BJ (cell line): ENCODE measurements around the gene RIPOR1. TPM values are rescaled to one million over a fixed set of nuclear protein-coding genes. Genes with fewer than 3 reads are reported as not detected.
A peak's percentile ranks its signal among the peaks of the same experiment; 100 is the strongest.

Experiments used
- CTCF ChIA-PET: fragments of 350-600 bp; formaldehyde crosslinking; extraction: SDS; loops from one replicate; lab custom pipeline; 2021; ENCODE audit warnings: antibody characterized with exemption, inconsistent platforms; lab: Yijun Ruan, JAX
- POLR2A ChIA-PET: fragments of 300-600 bp; sonication (Branson Sonifier 250); formaldehyde crosslinking; extraction: SDS; loops from one replicate; lab custom pipeline; 2021; ENCODE audit warnings: antibody characterized with exemption; lab: Charles Lee
- DNase-seq: peaks from one replicate; pipeline ENCODE4 v3.0.0-alpha.2; 2011; ENCODE audit warnings: low read depth
- H3K27me3 ChIP-seq: 2 replicates; pipeline ENCODE4 v1.6.0; 2011; ENCODE audit warnings: low read length; ENCODE audit not compliant: control insufficient read depth, insufficient read depth
- H3K36me3 ChIP-seq: 2 replicates; pipeline ENCODE4 v1.5.1; 2011; ENCODE audit warnings: low read length; ENCODE audit not compliant: control insufficient read depth, insufficient read depth
- H3K4me3 ChIP-seq: 2 replicates; pipeline ENCODE4 v1.5.1; 2011; ENCODE audit warnings: low read depth, mild to moderate bottlenecking, control low read depth, low read length
- polyA plus RNA-seq: library from polyadenylated mRNA; depleted of rRNA; stranded (reverse); fragments of >200 nt; gene quantifications from 2 replicates; pipeline ENCODE4 v1.2.3, GENCODE V29; 2011
- TF ChIP-seq, protein P1 (sequence below): IDR thresholded peaks from 2 replicates; pipeline ENCODE4 v1.5.1; 2011; ENCODE audit warnings: low read depth, mild to moderate bottlenecking, control low read depth, inconsistent platforms, low read length, moderate library complexity; ENCODE audit not compliant: insufficient read depth

Gene RIPOR1
- polyA plus RNA-seq, 1 experiment, result 12.7 TPM

DNA sequence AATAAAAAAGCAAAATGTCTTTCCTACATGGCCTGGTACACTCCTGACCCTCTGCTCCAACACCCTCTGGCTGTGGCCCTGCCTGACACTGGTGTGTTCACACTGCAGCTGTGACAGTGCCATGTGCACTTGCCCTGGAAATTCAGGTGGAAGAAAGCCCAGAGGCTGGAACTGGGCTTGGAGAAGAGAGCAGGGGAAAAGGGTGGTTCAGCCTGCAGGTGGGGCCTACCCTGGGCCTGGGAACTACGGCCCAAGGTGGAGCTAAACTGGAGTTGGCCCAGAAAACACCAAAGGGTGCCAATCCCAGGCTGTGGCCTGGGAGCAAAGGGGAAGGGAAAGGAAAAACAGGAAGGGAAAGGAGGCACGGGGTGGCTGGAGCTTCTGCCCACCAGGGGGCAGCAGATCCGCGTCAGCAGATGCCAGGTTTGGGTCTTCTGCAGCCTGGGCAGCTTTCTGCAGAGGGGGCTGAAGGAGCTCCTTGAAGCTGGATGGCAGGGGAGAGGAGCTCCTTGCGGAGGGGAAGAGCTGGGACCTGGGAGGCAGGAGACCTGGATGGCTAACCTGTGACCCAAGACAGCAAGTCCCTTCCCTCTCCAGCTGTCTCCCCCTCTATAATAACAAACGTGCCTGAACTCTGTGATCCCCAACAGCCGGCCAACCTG is 18.3 kb downstream of the RIPOR1 start:
- H3K4me3 ChIP-seq, result no peak overlapping the region
- ChIA-PET CTCF (interaction anchor here (0.6 to 5.9 kb wide), 31 partner anchors 10 to 381 kb away, joined by 3 to 90 read pairs (median 5); partner anchors contain the start of genes ACD, C16orf86, CARMIL2 and CTCF), POLR2A (no interaction called here)
- TF ChIP-seq, protein P1, sequence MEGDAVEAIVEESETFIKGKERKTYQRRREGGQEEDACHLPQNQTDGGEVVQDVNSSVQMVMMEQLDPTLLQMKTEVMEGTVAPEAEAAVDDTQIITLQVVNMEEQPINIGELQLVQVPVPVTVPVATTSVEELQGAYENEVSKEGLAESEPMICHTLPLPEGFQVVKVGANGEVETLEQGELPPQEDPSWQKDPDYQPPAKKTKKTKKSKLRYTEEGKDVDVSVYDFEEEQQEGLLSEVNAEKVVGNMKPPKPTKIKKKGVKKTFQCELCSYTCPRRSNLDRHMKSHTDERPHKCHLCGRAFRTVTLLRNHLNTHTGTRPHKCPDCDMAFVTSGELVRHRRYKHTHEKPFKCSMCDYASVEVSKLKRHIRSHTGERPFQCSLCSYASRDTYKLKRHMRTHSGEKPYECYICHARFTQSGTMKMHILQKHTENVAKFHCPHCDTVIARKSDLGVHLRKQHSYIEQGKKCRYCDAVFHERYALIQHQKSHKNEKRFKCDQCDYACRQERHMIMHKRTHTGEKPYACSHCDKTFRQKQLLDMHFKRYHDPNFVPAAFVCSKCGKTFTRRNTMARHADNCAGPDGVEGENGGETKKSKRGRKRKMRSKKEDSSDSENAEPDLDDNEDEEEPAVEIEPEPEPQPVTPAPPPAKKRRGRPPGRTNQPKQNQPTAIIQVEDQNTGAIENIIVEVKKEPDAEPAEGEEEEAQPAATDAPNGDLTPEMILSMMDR, result peak; percentile 95
- peaks cover 38% of the 10 kb centered on the region for H3K36me3 ChIP-seq
- DNase-seq, result no peak
- H3K27me3 ChIP-seq, result no peaks in the 10 kb centered on the region

DNA sequence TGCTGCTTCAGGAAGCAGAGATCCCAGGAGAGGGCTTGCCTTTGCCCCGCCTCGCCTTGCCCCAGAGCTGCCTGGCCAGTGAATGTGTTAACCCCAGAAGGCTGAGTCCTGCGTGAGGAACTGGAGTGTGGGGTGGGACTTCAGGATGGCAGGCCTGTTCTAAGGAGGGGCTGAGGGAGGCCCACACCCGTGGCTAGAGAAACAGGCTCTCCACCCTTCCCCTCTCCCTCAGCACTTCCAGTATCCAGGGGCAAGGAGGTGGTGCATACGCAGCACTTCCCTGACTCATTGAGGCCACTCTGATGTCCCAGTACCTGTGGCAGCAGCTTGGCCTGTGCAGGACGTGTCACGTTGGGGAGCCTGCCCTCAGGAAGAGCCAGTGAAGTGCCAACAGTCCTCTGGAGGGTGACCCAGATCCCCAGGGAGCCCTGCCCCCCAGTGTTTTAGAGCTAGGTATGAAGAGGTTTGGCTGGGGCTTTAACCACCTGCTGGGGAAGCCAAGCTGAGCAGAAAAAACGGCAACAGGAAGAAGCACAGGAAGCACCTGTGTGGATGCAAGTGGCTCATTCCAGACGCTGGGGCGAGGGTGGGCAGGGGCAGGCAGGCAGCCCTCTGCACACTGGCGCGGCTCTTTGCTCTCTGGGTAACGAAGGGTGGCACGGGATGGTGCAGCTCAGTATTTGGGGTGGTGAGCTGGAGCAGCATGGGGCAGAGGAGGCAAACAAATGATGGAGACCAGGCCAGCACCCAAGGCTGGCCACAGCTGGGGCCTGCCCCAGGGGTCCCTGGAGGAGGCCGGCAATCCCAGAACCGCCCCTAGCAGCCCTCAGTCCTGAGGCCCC is 19.0 kb downstream of the RIPOR1 start:
- POLR2A ChIA-PET, result no interaction called here
- TF ChIP-seq, protein P1, result no peak
- CTCF ChIA-PET, result interaction anchor here (0.7 to 5.9 kb wide), 30 partner anchors 9 to 380 kb away, joined by 3 to 90 read pairs (median 5); partner anchors contain the start of genes ACD, C16orf86, CARMIL2 and CTCF
- Histone ChIP-seq H3K36me3 (peaks cover 35% of the 10 kb centered on the region), H3K27me3 (no peaks in the 10 kb centered on the region), H3K4me3 (no peak overlapping the region)
- no peak for DNase-seq

DNA sequence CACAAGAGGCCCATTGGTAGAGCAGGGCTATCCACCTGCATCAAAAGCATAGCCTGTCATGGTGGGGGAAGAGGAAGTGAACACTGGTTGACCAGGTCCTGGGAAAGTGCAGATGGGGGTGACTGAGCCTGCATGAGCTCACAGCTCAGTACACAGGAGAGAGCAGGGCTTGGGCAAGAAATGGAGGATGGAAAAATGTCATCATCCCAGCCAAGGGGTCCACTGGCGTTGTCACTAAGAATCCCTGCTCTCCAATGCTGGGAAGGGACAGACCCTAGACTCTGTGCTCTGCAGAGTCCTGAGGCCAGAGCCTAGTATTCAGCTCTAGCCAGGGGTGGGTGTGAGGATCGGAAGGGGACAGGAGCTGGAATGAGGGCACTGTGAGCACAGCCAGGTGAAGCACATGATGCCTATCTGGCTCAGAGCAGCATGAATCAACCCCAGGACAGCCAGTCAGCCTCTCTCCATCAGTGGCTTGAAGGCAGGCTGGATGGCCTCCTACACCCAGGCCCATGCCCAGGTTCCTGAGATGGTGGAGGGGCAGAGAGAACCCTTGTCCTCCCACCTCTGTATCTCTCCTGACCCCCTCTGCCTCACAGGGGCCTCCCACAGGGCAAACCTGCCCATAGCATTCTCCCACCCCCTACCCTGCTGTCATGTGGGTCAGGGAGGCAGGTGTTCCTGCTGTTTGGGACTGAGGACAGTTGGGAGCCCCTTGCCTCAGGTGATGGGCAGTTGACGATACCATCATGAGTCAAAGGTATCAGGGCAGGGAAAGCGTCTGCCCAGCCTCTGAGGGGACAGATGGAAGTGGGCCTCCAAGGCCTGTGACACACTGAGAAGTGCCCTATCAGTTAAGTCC is 19.9 kb downstream of the RIPOR1 start:
- Histone ChIP-seq H3K4me3 (no peak overlapping the region), H3K27me3 (no peaks in the 10 kb centered on the region), H3K36me3 (peaks cover 30% of the 10 kb centered on the region)
- DNase-seq, result no peak
- TF ChIP-seq, protein P1, result no peak
- CTCF ChIA-PET, result interaction anchor here (1.2 to 5.9 kb wide), 11 partner anchors 12 to 120 kb away, joined by 3 to 90 read pairs (median 17); partner anchors contain the start of genes C16orf86, CARMIL2, CTCF and ENKD1
- POLR2A ChIA-PET, result no interaction called here

DNA sequence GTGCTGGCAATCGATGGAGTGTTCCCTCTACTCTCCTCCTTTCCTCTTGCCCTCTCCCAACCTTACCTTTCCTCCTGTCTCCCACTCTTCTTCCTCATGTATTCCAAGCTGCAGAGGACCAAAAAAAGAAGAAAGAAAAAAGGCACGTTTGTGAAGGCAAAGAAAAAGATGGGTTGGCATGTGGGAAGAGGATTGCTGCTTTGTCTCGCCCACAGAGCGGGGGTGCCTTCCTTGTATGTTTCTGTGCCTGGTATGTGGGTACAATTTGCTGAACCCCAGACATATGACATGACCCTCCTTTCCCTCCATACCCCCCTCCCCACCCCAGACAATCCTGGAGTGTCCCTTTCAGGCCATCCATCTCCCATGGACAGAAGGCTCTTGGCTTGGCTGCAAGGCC is 20.6 kb downstream of the RIPOR1 start:
- Histone ChIP-seq H3K27me3 (no peaks in the 10 kb centered on the region), H3K4me3 (no peak overlapping the region), H3K36me3 (peaks cover 25% of the 10 kb centered on the region)
- DNase-seq, result no peak
- ChIA-PET CTCF (interaction anchor here (1.9 to 5.9 kb wide), 2 partner anchors 14 to 119 kb away, joined by 5 to 43 read pairs; partner anchors contain the start of genes C16orf86 and ENKD1), POLR2A (no interaction called here)
- TF ChIP-seq, protein P1, result no peak
